GM21786 (cell line): Measurements from ENCODE around the gene LTB4R2.
A peak's percentile ranks its signal among the peaks of the same experiment; 100 is the strongest.
"Not testable (repeated sequence)": the region's sequence is repeated elsewhere in the genome, so short reads cannot be mapped to it uniquely, and the experiment has no call there.

ENCODE experiments used
- ATAC-seq: cut with Tn5 transposase; IDR thresholded peaks from one replicate; pipeline ENCODE4 v1.9.1; 2021; ENCODE audit not compliant: unreplicated experiment

Gene LTB4R2

DNA sequence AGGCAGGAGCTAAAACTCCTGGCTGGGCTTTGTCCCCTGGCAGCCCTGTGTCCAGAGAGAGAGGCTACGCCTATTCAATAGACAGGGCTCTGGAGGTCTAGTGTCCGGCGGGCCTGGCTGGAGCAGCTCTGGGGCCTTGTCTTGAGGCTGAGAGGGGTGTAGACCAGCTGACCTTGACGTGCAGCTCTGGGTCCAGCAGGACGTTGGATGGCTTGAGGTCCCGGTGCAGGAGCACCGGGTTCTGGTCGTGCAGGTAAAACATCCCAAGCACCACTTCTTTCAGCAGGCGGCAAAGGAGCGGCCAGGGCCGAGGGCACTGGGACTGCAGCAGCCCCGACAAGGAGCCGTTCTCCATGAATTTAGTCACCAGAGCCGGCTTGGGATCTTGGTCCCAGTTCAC, 28.9 kb downstream of the LTB4R2 start:
- no peak for ATAC-seq

DNA sequence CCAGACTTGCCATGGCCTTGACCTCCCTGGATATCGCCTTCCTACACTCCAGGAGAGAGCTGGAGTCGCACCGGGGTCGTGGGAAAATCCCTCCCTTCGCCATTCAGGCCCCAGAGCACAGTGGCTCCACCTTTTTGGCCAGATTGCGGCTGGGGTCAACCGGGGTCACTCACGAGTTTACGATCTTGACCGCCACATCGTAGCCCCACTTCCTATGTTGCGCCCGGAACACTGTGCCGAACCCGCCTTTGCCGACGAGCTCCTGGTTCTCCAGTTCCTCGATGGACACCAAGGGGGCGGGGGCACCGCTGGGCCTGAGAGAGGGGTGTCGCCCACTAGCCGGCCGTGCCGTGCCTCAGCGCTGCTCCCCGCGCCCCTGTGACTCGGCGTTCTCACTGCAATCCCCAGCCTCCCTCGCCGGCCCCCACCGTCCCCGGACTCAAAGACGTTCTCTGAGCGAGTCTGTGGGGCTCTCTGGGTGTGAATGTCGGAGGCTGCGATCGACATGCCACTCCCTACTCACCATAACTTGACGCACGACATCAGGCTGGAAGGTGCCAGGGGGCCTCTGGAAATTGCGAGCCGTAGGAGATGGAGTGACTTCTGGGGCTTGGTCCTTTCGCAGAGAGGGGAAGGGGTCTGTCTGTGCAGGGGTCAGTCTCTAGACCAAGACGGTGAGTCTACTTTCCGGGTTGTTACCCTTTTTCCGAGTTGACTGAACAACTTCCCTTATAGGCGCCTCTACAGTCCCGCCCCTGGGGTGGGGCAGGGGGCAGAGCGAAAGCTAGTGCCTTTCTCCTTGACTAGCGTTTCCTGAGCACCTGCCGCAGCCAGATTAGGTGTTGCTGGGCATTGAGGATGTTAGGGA, 29.6 kb downstream of the LTB4R2 start, which contains the start of gene RIPK3:
TSS of gene RIPK3 (minus strand) at position 708 of the 868 bp plus-strand sequence. CDS start at position 543, 165 bp downstream.
- peak; percentile 93 for ATAC-seq

DNA sequence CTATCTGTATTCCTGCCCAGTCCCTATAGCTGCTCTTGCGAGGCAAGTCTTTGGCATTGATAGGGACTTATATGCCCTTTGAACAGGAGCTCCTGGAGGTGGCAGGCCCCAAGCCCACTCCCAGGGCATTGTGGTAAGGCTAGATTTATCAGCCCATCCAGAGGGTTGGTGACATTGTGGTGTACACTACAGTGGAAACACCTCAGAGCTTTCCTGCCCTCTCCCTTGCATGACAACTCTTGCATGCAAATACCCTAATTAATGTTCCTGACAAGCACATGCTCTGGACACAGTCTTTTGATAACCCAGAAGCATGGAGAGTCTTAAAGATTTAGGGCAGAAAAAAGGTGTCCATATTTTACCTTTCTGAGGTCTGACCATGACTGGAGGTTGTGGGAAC, 30.7 kb downstream of the LTB4R2 start:
- ATAC-seq: no peak

DNA sequence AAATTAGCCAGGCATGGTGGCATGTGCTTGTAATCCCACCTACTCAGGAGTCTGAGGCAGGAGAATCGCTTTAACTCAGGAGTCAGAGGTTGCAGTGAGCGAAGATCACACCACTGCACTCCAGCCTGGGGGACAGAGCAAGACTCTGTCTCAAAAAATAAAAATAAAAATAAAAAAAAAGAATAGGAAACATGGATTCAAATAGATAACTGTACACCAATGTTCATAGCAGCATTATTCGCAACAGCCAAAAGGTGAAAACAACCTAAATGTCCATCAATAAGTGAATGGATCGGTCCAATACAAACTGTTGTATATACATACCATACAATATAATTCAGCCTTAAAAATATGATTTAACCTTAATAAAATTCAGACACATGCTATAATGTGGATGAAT, 32.9 kb downstream of the LTB4R2 start:
- ATAC-seq: no peak

DNA sequence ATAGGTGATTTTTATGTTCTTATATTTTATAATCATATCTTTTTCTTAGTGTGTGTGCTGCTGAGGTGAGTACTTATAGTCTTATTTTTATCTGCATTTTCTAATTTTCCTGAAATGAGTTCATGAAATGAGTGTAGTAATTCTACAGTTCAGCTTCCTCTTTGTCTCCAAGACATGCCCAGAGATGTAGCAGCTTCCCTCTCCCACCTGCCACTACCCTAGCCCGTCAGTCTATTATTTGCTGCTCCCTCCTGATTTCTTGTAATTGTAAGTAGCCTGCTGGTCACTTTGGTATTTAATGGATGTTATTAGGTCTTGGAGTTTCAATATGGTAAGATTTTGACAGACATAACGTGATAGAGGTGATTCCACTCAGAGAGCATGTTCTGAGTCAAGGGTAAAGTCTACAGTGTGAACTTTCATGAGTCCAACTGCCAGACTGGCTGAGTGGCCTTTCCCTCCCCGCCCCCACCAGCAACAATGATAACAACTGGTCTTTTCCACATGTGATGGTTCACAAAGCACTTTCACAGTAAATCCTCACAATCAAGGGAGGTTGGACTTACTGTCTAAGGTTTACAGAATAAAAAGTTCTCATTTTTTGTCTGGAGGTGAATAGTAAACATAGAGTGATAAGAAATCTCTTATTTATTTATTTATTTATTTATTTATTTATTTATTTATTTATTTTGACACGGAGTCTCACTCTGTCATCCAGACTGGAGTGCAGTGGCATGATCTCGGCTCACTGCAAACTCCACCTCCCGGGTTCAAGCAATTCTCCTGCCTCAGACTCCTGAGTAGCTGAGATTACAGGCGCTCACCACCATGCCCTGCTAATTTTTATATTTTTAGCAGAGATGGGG, 34.1 kb downstream of the LTB4R2 start:
- ATAC-seq: no peak

- ATAC-seq: no peak
Measured at GRCh38 chr14:24347134-24347533, 37.2 kb downstream of the LTB4R2 start.

- no peak for ATAC-seq
Measured at GRCh38 chr14:24348186-24348585, 38.2 kb downstream of the LTB4R2 start.

- ATAC-seq: no peak
Measured at GRCh38 chr14:24349742-24350141, 39.8 kb downstream of the LTB4R2 start.

DNA sequence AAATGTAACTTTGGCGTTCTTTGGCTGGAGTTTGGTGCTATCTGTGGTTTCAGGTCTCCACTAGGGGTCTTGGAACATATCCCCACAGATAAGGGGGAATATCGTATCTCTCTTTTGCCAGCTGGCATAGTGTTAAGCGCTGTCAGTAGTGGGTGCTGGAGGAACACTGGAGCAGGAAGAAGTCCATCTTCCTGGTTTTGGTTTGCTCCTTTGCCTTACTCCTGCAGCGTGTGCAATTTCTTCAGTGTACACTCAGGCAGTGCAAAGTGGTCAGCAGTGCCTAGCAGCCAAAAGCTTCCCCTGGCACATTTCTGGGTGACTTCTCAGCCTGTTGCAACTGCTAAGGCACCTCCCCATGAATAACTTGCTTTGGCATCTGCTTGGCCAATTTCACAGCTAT, 41.6 kb downstream of the LTB4R2 start:
- no peak for ATAC-seq

- ATAC-seq: no peak
Measured at GRCh38 chr14:24353559-24354481, 43.9 kb downstream of the LTB4R2 start.

DNA sequence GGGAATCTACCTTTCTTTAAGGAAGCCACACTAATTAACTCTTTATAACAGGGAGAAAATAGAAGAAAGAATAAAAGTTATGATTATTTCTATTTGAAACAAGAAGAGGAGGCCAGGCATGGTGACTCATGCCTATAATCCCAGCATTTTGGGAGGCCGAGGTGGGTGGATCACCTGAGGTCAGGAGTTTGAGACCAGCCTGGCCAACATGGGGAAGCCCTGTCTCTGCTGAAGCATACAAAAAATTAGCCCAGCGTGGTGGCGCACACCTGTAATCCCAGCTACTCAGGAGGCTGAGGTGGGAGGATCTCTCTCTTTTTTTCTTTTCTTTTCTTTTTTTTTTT, 44.5 kb downstream of the LTB4R2 start:
- not testable (repeated sequence) for ATAC-seq

DNA sequence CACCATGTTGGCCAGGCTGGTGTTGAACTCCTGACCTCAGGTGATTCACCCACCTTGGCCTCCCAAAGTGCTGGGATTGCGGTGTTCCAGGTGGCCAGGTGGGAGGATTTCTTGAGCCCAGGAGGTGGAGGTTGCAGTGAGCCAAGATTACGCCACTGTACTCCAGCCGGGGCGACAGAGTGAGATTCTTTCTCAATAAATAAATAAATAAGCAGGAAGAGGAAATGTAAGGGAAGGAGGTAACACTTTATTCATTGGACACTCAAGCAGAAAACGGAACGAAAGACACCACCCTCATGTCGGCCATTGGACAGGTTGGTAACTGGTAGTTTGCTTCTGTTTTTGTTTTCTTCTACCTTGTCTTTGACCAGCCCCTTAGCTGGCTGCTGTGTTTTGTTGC, 45.1 kb downstream of the LTB4R2 start:
- no peak for ATAC-seq

DNA sequence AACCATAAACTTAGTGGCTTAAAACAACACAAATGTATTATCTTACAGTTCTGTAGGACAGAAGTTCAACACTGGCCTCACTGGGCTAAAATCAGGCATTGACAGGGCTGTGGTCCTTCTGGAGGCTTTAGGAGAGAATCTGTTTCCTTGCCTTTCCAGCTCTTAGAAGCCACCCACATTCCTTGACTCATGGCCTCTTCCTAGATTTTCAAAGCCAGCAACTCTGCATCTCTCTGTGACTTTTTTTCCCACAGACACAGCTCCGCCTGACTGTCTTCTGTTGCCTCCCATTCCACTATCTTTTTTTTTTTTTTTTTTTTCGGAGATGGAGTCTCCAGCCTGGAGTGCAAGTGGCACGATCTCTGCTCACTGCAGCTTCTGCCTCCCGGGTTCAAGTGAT, 46.3 kb downstream of the LTB4R2 start:
- no peak for ATAC-seq

DNA sequence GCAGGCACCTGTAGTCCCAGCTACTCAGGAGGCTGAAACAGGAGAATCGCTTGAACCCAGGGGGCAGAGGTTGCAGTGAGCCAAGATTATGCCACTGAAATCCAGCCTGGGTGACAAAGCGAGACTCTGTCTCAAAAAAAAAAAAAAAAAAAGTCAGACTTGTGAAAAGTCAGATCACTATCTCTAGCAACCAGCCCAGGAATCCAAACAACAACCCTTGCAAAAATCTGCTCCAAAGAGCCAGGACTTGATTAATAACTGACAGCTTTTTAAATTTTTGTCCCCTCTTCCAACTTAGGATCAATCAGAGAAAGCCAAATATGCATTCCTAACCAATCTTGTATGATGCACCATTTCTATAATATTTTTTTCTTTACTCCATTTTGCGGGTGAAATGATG, 50.3 kb downstream of the LTB4R2 start:
- no peak for ATAC-seq

GRCh38 chr14:24361326-24361725, 51.4 kb downstream of the LTB4R2 start:
- no peak for ATAC-seq
